GM19193 (cell line): Measurements from ENCODE around the gene KCNN3.

Experiments used
- POLR2A ChIP-seq: IDR thresholded peaks from 4 replicates; pipeline ENCODE4 v1.6.1; 2011; ENCODE audit not compliant: insufficient read depth, insufficient read length; ENCODE audit errors: extremely low read depth

Gene KCNN3

DNA sequence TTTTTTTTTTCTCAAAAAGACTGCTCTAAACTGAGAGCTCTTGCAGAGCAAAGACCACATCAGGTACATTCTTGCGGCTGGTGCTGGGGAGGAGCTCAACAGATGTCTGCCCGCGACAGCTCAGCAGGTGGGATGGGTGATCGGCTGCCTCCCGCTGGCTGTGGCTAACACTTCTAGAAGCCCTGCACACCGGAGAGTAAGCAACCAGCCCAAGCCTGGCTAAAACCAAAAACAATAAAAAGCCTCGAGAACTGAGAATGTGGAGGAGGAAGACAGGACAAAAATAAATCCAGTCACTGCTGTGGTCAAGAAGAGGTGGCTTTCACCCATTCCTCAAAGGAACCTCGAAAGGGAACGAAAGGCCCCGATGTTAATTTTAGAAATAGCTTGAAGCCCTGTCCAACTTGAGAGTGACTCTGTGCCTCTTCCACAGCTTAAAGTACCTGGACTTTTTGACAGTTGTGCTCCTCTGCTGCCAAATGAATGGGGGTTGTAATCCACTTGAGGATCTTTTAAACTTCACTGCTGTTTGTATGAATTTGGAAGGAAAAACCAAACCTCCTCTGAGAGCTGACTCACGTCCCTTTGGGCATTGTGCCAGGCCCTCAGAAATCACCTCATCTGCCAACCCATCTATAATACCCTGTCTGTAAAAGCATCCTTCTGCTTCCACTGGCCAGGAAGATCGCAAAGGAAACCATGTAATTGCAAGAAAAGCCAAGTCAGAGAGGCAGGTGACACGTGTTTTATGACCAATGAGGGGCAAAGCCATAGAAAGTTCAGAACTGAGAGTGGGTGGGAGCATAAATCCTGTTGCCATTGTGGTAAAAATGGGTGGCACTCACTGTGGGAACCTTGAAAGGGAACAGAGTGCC is 78.6 kb downstream of the KCNN3 start:
- TF ChIP-seq POLR2A: no peak

DNA sequence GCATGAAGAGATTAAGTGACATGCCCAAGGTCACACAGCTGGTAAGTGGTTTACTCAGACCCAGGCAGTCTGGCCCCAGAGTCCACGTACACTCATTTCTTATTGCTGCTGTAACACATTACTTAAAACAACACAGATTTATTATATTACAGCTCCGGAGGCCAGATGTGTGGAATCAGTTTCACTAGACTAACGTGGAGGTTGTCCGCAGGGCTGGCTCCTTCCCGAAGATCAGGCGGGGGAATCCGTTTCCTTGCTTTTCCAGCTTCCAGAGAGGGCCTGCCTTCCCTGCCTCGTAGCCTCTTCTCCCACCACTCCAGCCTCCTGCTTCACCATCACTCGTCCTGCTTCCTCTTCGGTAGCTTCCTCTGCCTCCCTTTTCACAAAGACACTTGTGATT is 81.2 kb downstream of the KCNN3 start:
- TF ChIP-seq POLR2A: no peak

GRCh38 chr1:154788110-154788870 is 81.8 kb downstream of the KCNN3 start:
- TF ChIP-seq POLR2A: no peak

GRCh38 chr1:154786804-154787570 is 83.1 kb downstream of the KCNN3 start:
- TF ChIP-seq POLR2A: no peak

- TF ChIP-seq POLR2A: no peak
These were observed 85.1 kb downstream of the KCNN3 start for GRCh38 chr1:154784924-154785531.

GRCh38 chr1:154784416-154784815 is 85.7 kb downstream of the KCNN3 start:
- no peak for TF ChIP-seq POLR2A

DNA sequence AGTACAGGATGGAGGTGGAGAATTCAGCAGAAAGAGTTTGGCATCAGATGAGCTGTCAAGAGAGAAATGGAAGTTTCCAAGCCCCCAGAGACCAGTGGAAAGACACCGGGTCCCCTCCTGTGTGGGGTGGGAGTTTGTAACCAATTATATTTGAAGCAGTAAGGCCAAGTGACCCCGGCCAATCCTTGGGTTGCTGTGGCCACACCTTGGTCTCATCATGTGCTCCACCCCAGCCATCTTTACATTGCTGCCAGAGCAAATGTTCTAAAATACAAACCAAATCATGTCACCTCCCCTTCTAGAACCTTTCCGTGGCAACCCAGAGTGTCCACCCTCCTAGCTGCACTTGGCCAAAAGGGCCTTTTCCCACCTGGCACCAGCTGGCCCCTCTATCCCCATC is 86.1 kb downstream of the KCNN3 start:
- no peak for TF ChIP-seq POLR2A

GRCh38 chr1:154780541-154780940 is 89.5 kb downstream of the KCNN3 start:
- no peak for TF ChIP-seq POLR2A

- no peak for TF ChIP-seq POLR2A
These were observed 90.4 kb downstream of the KCNN3 start for GRCh38 chr1:154779551-154780189.

DNA sequence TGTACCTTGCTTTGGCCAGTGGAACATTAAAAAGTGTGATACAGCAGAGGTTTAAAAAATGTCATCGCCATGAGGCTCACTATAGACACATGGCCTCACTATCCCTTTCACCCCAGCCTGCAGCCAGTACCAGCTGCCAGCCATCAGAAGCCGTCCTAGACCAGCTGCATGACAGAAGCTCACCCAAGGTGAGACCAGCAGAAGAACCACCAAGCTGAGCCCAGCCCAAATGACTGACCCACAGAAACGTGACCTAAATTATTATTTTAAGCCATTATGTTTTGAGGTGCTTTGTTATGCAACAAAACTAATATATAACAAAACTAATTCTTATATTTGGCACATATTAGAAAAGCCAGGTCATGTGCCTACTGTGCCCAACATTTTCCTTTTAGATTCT is 91.1 kb downstream of the KCNN3 start:
- no peak for TF ChIP-seq POLR2A

DNA sequence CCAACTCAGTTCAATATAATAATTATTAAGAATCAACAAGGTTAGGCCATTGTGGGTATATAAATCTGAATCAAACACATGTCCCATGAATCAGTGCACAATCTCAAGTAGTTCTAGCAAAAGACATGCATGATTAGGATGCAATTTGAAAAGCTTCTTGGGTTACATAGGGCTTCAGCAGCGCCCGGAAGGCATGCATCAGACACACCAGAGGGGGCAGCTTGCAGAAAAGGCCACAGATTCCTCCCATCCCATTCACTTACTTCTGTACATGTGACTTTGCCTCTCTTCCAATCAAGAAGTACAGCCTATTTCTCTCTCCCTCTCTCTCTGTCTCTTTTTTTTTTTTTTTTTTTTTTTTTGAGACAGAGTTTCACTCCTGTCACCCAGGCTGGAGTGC is 91.8 kb downstream of the KCNN3 start:
- TF ChIP-seq POLR2A: no peak

GRCh38 chr1:154777781-154778180 is 92.3 kb downstream of the KCNN3 start:
- TF ChIP-seq POLR2A: no peak

DNA sequence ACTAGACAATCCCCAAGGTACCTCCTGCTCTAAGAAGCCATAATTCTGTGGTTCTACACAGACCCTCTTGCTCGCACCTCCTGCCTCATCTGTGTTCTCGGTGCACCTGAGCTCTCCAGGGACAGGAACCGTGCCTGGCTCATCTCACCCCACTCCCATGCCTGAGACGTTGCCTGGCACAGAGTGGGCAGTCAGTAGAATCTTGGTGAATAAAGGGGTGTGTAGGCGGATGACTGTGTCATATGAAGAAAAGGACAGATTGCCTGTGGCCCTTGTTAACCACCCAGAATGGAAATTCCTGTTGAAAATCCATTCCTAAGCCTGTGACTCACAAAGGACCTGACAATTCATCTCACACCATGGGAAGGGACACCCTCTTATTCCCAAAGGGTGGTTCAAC is 92.9 kb downstream of the KCNN3 start:
- no peak for TF ChIP-seq POLR2A

DNA sequence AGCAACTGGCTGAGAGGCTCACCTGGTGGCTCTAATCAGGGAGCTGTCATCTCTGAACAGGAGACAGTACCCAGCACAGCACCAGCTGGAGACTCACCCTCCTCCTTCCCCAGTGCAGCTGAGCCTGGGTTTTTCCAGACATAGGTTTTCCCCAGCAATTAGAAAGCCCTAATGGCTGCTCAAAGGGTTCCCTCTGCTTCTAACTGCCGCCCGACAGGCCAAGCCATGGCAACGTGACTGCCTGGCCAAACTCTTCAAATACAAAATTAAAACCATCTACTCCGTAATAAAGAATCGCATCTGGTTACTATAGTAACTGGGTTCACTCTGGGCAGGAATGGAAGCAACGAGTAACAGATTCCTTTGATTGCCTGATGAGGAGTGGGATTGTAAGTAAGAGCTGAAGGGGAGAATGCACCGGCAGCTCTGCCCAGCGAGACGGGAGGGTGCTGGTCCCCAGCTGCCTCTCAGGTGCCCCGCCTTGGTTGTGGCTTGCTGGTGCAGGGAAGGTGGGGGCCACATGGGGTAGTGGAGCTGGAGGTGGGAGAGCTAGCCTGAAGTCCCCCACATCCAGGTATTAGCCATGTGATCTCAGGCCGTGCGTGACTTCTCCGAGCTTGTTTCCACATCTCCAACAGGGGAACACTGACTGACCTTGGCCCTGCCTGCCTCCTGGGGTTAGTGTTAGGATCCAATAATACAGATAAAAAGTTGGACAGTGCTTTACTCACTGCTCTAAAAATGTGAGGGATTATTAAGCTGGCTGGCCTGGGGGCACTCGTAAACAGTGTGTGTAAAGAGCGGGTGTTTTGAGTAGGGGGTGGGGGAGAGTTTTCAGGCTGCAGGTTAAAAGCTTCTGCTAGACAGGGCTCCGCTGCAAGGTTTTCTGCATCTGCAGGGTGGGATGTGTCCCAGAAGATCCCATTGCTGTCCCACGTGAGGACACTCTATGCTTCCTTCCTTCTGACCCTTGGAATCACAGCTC is 94.2 kb downstream of the KCNN3 start:
- TF ChIP-seq POLR2A: no peak
